Activated naive CD8-positive, alpha-beta T cell treated with anti-CD3 and anti-CD28 coated beads, Interleukin-2, amount 50 U/mL, for 24 hours (primary cell): ENCODE measurements around the gene PRPF39.

Experiments used
- ATAC-seq: fragments of 150-1000 bp; cut with Tn5 transposase; one replicate; pipeline ENCODE4 v1.10.0; 2021
- DNase-seq: peaks from one replicate; pipeline ENCODE4 v3.0.0; 2021
- H3K27ac Mint-ChIP-seq: one replicate; pipeline ENCODE4 v1.8.0; 2021; ENCODE audit warnings: mild to moderate bottlenecking, mixed read lengths
- H3K27me3 Mint-ChIP-seq: one replicate; pipeline ENCODE4 v1.8.0; 2021; ENCODE audit warnings: mixed read lengths
- H3K36me3 Mint-ChIP-seq: one replicate; pipeline ENCODE4 v1.8.0; 2021; ENCODE audit warnings: low read depth, mixed read lengths
- H3K4me1 Mint-ChIP-seq: one replicate; pipeline ENCODE4 v1.8.0; 2021; ENCODE audit warnings: mixed read lengths
- H3K4me3 Mint-ChIP-seq: one replicate; pipeline ENCODE4 v1.8.0; 2021; ENCODE audit warnings: mild to moderate bottlenecking, moderate library complexity, mixed read lengths
- H3K9me3 Mint-ChIP-seq: one replicate; pipeline ENCODE4 v1.8.0; 2021; ENCODE audit warnings: mixed read lengths

PRPF39 gene

DNA sequence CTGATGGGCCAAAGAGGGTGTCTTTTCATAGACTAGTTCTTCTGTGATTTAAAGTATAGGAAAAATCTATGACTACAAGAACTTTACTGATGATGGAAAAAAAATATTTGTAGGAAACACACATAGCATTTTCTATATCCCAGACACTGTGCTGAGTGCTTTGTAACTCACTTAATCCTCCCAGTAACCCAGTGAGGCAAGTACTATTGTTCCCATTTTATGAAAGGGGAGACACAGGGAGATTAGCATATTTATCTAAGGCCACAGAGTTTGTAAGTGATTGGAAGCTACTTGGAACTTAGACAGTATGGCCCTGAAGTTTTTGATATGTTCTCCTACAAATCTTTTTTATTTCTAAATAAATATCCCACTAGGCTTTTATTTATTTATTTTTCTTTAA lies 19.9 kb downstream of the PRPF39 start:
- no peaks in the 10 kb centered on the region for H3K27me3 Mint-ChIP-seq
- peaks cover 65% of the 10 kb centered on the region for H3K36me3 Mint-ChIP-seq
- no peaks in the 10 kb centered on the region for H3K9me3 Mint-ChIP-seq
- no peak overlapping the region for H3K4me3 Mint-ChIP-seq
- ATAC-seq (no peak), DNase-seq (no peak)
- H3K27ac Mint-ChIP-seq = no peak overlapping the region
- H3K4me1 Mint-ChIP-seq = no peaks in the 10 kb centered on the region

DNA sequence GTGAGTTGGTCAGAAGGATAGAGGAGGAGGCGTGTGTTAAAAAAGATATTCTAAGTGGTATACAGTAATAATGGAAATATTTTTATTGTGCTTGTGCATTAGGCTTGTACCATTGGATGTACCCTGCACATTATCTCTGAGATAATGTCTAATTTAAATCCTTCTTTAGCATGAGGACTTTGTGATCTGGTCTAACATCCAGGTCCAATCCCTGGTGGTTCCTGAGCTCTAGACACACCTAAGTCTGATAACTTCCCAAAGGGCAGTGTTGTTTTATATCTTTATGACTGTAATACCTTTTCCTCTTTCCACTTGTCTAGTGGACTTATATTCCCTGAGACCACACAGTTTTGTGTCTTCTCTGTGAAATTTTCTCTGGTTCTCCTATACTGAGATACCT lies 20.6 kb downstream of the PRPF39 start:
- H3K9me3 Mint-ChIP-seq = no peaks in the 10 kb centered on the region
- H3K27me3 Mint-ChIP-seq = no peaks in the 10 kb centered on the region
- no peaks in the 10 kb centered on the region for H3K4me1 Mint-ChIP-seq
- ATAC-seq (no peak), DNase-seq (no peak)
- H3K4me3 Mint-ChIP-seq = no peak overlapping the region
- no peak overlapping the region for H3K27ac Mint-ChIP-seq
- peaks cover 65% of the 10 kb centered on the region for H3K36me3 Mint-ChIP-seq

DNA sequence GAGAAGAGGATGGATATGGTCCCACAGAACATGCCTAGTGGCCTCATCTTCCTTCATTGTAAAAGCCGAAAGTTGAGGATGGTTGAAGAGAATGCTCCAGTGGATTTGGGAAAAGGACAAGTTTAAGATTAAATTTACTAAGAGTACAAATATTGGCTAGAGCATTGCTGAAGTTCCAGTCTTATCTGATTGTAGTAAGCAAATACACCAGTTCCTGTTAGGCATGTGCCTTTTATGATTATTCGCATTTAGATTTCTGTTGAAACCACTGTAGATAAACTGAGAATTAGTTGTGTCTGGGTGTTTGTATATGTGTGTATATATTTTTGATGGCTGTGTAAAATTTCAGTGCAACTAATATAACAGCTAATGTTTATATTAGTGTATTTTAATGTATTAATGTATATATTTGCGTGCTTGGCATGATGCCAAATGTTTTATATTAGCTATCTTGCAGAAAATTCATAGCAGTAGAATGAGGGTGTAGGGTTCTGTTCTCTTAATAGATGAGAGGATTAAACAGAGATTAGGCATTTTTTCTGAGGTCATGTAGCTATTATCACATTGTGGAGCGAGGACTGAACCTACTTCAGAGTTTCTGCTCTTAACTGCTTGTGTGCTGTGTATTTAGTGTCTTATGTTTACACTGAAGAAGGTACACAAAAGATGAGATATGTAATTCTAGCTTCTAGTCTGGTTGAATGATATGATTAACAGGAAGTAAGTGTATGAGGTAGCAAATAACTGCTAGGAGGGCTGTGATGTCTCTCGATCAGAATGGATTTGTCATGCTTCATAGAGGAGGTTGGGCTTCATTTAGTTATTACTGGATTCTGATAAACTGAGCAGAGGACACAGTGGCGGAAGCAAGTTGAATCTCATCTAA lies 29.2 kb downstream of the PRPF39 start:
- H3K4me3 Mint-ChIP-seq = peak overlapping the region; percentile 18
- DNase-seq (no peak), ATAC-seq (peak; percentile 11)
- peaks cover 16% of the 10 kb centered on the region for H3K4me1 Mint-ChIP-seq
- H3K27me3 Mint-ChIP-seq = no peaks in the 10 kb centered on the region
- H3K27ac Mint-ChIP-seq = peak overlapping the region; percentile 76
- H3K36me3 Mint-ChIP-seq = peaks cover 56% of the 10 kb centered on the region
- no peaks in the 10 kb centered on the region for H3K9me3 Mint-ChIP-seq

DNA sequence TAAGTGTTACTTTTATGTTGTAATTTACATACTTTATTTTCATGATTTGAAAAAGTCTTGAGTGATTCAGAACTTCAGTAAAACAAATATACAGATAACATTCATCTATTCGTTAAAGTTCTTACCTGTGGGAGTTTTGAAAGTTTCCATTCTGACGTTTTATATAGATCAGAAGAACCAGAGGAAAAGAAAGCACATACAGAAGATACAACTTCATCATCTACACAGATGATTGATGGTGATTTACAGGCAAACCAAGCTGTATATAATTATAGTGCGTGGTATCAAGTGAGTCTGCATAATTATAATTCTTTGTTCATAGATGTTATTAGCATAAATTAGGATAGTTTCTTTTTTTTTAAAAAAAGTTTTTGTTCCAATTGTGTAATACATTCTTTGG lies 30.4 kb downstream of the PRPF39 start:
- Mint-ChIP-seq H3K27me3 (no peaks in the 10 kb centered on the region), H3K36me3 (peaks cover 54% of the 10 kb centered on the region), H3K27ac (peak overlapping the region; percentile 78), H3K9me3 (no peaks in the 10 kb centered on the region), H3K4me3 (no peak overlapping the region), H3K4me1 (peaks cover 16% of the 10 kb centered on the region)
- ATAC-seq = peak; percentile 73
- no peak for DNase-seq

DNA sequence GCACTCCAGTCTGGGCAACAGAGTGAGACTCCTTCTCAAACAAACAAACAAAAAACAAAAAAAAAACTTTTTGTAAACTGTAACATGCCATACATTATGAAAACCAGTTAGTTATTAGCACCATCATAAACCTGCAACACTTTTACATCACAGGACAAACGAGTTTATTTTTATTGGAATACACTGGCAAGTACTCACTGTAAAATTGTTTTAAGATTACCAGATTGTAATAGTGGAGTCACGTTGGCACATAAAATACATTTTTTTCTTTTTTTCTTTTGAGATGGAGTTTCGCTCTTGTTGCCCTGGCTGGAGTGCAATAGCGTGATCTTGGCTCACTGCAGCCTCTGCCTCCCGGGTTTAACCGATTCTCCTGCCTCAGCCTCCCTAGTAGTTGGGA lies 34.7 kb downstream of the PRPF39 start:
- H3K4me3 Mint-ChIP-seq = no peak overlapping the region
- peaks cover 52% of the 10 kb centered on the region for H3K36me3 Mint-ChIP-seq
- H3K27me3 Mint-ChIP-seq = no peaks in the 10 kb centered on the region
- ATAC-seq (no peak), DNase-seq (no peak)
- peaks cover 8% of the 10 kb centered on the region for H3K4me1 Mint-ChIP-seq
- no peaks in the 10 kb centered on the region for H3K9me3 Mint-ChIP-seq
- no peak overlapping the region for H3K27ac Mint-ChIP-seq

DNA sequence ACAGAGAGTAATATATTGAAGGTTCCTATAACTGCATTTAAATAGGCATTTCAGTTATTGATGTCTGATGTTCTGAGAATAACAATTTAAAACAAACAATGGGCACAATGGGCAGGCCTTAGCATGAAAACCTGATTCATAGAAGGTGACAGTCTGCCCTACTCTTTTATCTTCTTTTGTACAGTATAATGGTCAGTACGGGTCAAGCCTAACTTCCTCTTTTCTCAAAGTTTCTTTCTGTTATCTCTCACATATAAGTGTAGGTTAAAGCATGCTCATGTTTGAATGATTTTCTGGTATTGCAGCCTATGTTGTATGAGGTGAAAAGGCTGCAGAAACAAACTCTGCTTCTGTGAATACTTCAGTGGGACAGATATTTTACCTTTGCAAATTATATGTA lies 36.2 kb downstream of the PRPF39 start:
- Mint-ChIP-seq H3K4me3 (no peak overlapping the region), H3K9me3 (no peaks in the 10 kb centered on the region), H3K27me3 (no peaks in the 10 kb centered on the region), H3K4me1 (no peaks in the 10 kb centered on the region), H3K27ac (no peak overlapping the region), H3K36me3 (peaks cover 48% of the 10 kb centered on the region)
- DNase-seq = no peak
- no peak for ATAC-seq

DNA sequence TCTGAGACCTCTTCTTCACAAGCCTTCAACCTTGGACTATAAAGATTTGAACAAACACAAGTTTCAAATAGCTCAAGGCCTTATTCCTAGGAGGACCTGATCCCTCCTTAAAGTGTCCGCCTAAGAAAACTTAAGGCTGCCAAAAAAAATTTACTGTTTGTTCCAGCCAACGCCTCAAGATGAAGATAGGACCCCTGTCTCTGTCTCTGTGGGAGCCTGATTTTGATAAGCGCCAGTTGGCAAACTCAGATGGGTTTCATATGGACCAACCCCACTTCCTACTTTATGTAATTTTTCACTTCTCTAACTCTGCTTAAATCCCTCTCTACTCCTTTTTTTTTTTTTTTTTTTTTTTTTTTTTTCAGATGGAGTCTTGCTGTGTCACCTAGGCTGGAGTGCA lies 39.4 kb downstream of the PRPF39 start:
- ATAC-seq (no peak), DNase-seq (no peak)
- H3K36me3 Mint-ChIP-seq = peaks cover 45% of the 10 kb centered on the region

DNA sequence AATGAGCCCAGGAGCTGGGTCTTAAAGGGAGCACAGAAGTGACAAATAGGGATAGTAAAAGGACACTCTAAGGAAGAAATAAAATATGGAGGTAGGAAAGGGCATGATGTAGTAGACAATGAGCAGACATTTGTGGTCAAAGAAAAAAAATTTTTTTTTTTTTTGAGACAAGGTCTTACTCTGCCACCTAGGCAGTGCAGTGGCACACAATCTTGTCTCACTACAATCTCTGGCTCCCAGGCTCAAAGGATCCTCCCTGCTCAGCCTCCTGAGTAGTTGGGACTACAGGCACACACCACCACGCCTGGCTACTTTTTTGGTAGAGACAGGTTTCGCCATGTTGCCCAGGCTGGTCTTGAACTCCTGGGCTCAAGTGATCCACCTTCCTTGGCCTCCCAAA lies 41.8 kb downstream of the PRPF39 start:
- H3K4me1 Mint-ChIP-seq = peaks cover 3% of the 10 kb centered on the region
- no peak overlapping the region for H3K27ac Mint-ChIP-seq
- H3K9me3 Mint-ChIP-seq = no peaks in the 10 kb centered on the region
- no peaks in the 10 kb centered on the region for H3K27me3 Mint-ChIP-seq
- no peak overlapping the region for H3K4me3 Mint-ChIP-seq
- DNase-seq = no peak
- H3K36me3 Mint-ChIP-seq = peaks cover 36% of the 10 kb centered on the region
- peak; percentile 15 for ATAC-seq

More for the DNA sequence above, 39.4 kb downstream of the PRPF39 start:
- H3K9me3 Mint-ChIP-seq = no peaks in the 10 kb centered on the region
- no peak overlapping the region for H3K4me3 Mint-ChIP-seq
- no peak overlapping the region for H3K27ac Mint-ChIP-seq
- peaks cover 3% of the 10 kb centered on the region for H3K4me1 Mint-ChIP-seq
- H3K27me3 Mint-ChIP-seq = no peaks in the 10 kb centered on the region

DNA sequence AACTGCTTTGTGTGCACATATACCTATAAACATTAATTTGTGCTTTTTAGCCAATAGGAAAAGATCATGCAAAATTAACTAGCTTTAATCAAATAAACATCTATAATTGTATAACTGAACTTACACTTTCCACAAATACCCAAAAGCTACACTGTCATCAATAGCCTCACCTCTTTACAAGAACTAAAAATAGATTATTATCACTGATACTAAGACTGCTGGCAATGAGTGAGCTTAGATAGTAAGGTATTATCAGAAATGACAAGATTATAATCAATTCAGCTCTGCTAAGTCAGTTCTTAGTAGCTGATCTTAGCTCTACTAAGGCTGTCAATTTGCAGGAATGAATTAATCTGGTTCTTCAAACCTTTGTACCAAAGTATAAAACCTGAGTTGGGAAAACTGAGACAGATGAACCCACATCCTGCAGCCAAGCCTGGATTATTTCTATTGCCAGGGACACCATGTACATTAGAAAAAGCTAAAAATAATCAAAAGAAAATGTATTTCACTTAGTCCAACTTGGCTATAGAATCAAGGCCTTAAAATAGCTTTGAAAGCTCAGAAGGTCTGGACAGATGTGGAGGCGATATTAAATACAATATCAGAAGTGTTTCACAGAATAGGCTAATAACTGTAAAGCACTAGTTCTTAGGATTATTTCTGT lies 45.2 kb downstream of the PRPF39 start:
- Mint-ChIP-seq H3K36me3 (peaks cover 21% of the 10 kb centered on the region), H3K9me3 (no peaks in the 10 kb centered on the region), H3K4me3 (no peak overlapping the region), H3K27ac (no peak overlapping the region), H3K27me3 (no peaks in the 10 kb centered on the region), H3K4me1 (peaks cover 12% of the 10 kb centered on the region)
- no peak for DNase-seq
- ATAC-seq = no peak

DNA sequence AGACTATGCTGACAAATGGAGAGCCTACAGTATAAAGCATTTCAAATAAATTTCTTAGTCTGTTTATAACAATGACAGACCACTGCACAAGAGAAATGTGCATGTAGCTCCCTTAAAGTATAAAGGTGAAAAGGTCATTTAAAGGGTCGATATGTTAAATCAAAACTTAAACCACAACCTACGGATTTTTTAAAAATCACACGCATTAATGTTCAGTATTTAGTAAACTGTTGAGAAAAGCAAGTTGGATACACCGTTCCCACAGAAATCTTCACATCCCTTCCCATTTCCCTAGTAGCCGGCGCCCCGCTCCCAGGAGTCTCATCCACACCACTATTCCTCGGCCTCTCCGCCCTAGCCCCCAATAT lies 49.8 kb downstream of the PRPF39 start:
- ATAC-seq = no peak
- H3K4me1 Mint-ChIP-seq = peaks cover 26% of the 10 kb centered on the region

DNA sequence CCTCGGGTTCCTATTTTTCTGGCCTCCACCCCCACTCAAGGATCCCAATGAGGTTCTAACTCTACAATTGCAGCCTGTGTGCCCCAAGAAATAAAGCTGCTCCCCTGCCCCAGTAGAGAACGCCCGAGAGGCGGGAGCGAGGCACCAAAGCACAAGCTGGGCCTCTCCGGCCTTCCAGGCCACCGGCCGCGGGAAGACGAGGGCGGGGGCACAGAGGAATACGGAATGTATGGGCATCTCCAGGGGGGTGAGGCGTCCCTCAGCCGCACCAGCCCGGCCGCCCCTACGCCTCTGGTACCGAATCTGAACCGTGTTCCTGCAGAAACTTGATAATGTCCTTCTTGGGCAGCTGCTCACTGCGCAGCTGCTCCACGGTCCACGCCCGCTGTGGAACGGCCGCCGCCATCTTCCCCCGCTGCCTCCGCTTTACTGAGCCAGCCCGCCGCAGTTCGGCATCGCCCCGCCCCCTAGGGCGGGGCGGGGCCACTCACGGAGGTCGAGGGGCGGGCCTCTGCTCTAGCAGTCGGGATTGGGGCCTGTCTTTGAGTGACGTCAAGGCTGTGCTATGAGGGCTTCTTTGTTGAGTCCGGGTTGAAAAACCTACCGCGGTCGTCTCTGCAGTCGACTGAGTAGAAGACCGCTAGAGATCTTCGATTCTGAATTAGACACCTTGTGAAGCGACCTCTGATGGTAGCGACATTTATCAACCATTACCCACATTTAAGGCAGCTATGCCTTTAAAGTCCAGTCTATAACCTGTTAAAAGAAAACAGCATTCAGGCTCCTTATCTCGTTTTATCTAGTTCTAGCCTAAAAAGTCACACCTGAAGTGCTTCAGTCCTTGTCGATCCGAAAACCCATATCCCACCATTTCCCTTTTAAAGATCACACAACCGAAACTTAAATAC lies 50.4 kb downstream of the PRPF39 start, which contains the start of gene FKBP3:
FKBP3 (minus strand) TSS at position 431 of the 908 bp plus-strand sequence; CDS start at position 406, 25 bp downstream.
- peak within 1 kb of the TSS; percentile 97 for H3K27ac Mint-ChIP-seq
- peak within 1 kb of the TSS; percentile 98 for H3K4me3 Mint-ChIP-seq
- no peaks in the 10 kb centered on the region for H3K27me3 Mint-ChIP-seq
- H3K9me3 Mint-ChIP-seq = no peaks in the 10 kb centered on the region
- ATAC-seq (peak; percentile 96), DNase-seq (peak; percentile 93)
- H3K4me1 Mint-ChIP-seq = peaks cover 31% of the 10 kb centered on the region
- H3K36me3 Mint-ChIP-seq = peaks cover 7% of the 10 kb centered on the region

More for the DNA sequence above, 49.8 kb downstream of the PRPF39 start:
- peaks cover 7% of the 10 kb centered on the region for H3K36me3 Mint-ChIP-seq
- H3K4me3 Mint-ChIP-seq = peak overlapping the region; percentile 98
- H3K9me3 Mint-ChIP-seq = no peaks in the 10 kb centered on the region
- DNase-seq = no peak
- no peaks in the 10 kb centered on the region for H3K27me3 Mint-ChIP-seq
- H3K27ac Mint-ChIP-seq = peak overlapping the region; percentile 97

DNA sequence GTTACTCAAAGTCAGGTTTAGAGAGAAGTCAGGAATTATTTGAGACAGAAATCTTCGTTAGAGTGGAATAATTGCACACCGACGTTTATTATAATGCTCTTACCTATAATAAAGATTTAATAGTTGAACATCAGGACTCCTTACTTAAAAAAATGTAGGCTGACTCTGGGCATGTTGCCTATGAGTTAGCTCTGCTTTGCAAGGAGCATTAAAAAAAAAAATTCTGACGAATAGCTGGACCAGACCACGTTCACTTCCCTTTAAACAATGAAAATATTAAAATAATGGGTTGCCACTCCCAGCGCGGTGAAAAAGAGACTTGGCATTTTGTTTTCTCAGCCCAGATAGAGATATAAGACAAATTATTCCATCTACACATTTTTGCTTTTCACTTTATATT lies 51.2 kb downstream of the PRPF39 start:
- peak overlapping the region; percentile 98 for H3K4me3 Mint-ChIP-seq
- H3K27me3 Mint-ChIP-seq = no peaks in the 10 kb centered on the region
- DNase-seq = no peak
- H3K36me3 Mint-ChIP-seq = peaks cover 5% of the 10 kb centered on the region
- ATAC-seq = no peak
- no peaks in the 10 kb centered on the region for H3K9me3 Mint-ChIP-seq
- peak overlapping the region; percentile 97 for H3K27ac Mint-ChIP-seq
- peaks cover 35% of the 10 kb centered on the region for H3K4me1 Mint-ChIP-seq

DNA sequence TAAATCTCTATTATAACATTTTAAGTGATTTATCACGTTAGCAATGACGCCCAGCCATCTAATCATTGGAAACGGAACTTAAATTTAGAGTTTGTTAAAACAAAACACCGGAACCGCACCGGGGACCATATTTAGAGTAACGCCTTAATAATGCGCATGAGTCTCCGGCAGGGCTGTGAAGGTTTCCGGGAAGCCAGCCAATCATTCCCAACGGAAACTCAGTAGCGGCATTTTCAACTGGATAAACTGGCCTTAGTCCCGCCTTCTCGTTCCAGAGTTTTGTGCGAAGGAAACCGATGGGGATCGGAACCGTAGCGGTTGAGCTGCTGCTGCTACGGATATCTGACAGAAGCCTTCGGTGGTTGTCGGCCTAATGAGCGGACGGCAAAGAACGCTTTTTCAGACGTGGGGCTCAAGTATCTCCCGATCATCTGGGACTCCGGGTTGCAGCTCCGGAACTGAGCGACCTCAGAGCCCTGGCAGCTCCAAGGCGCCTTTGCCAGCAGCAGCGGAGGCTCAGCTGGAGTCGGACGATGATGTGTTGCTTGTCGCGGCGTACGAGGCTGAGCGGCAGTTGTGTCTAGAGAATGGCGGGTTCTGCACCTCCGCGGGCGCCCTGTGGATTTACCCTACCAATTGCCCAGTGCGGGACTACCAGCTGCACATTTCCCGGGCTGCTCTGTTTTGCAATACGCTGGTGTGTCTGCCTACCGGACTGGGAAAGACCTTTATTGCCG lies 51.9 kb downstream of the PRPF39 start, which contains the start of gene FANCM:
FANCM (plus strand) TSS at position 272 of the 737 bp plus-strand sequence; CDS start at position 374, 102 bp downstream.
- Mint-ChIP-seq H3K27ac (peak within 1 kb of the TSS; percentile 97), H3K9me3 (no peaks in the 10 kb centered on the region)
- peak; percentile 57 for ATAC-seq

More for the DNA sequence above, 51.9 kb downstream of the PRPF39 start, which contains the start of gene FANCM:
- Mint-ChIP-seq H3K4me3 (peak within 1 kb of the TSS; percentile 98), H3K36me3 (peaks cover 10% of the 10 kb centered on the region), H3K27me3 (no peaks in the 10 kb centered on the region), H3K4me1 (peaks cover 38% of the 10 kb centered on the region)
- DNase-seq = peak; percentile 81
